Measurements from ENCODE around the gene HSD17B1.

DNA sequence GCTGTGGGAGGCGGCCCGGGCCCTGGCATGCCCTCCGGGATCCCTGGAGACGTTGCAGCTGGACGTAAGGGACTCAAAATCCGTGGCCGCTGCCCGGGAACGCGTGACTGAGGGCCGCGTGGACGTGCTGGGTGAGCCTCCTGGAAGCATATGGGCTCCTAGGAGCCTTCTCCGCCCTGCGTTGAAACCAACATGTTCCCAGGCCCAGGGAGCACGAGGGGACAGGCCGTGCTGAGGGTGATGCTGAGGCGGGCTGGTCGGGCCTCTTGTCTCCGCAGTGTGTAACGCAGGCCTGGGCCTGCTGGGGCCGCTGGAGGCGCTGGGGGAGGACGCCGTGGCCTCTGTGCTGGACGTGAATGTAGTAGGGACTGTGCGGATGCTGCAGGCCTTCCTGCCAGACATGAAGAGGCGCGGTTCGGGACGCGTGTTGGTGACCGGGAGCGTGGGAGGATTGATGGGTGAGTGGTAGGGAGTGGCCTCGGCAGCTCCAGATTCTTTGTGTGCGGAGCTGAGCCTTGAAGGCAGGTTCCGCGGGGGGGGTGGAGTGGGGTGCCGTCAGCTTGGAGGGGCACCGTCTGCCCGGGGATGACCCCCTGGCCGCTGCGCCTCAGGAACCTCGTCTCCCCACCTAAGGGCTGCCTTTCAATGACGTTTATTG is 567 bp downstream of the HSD17B1 start:
- no peak for TF ChIP-seq EZH2 (IDR thresholded peaks at IDR 0.05; ENCODE audit: borderline replicate concordance, low read depth, low read length, severe bottlenecking)
- no peak for TF ChIP-seq CTCF (IDR thresholded peaks at IDR 0.05; ENCODE audit: extremely low read depth in 1 of 2, insufficient read depth in 1 of 2, low read depth in 1 of 2, low read length in 2 of 2)
- TF ChIP-seq MYC (IDR thresholded peaks at IDR 0.05; ENCODE audit: low read depth, low read length): no peak
- no peak for TF ChIP-seq POLR2A (IDR thresholded peaks at IDR 0.05; ENCODE audit: low read depth, low read length)
- no peak for TF ChIP-seq MAX (IDR thresholded peaks at IDR 0.05; ENCODE audit: insufficient read depth, insufficient read length)
- no peak for TF ChIP-seq POLR2AphosphoS5 (IDR thresholded peaks at IDR 0.05; ENCODE audit: insufficient read depth, low read depth, low read length)
- no peak for TF ChIP-seq GATA2 (IDR thresholded peaks at IDR 0.05; ENCODE audit: insufficient read depth, insufficient read length, low read depth, low read length)
- no peak for TF ChIP-seq JUN (IDR thresholded peaks at IDR 0.05; ENCODE audit: borderline replicate concordance, insufficient read depth, insufficient read length, low read depth)
